Tibial nerve (tissue), 4 donors: Measurements from ENCODE around the gene MAP3K7CL. TPM values are rescaled to one million over a fixed set of nuclear protein-coding genes. Genes with fewer than 3 reads are reported as not detected.

ENCODE experiments used
- DNase-seq, 2 donors: peaks; one replicate each; pipeline ENCODE4 v3.0.0-alpha.2; 2019; ENCODE audit warnings: low spot score in 2 of 2
- H3K27ac ChIP-seq, 4 donors: fragments of 200-600 bp; sonication (generic) in 3 of 4; one replicate each; pipeline ENCODE4 v1.5.1; 2017 to 2019; ENCODE audit warnings: mild to moderate bottlenecking in 1 of 4
- H3K27me3 ChIP-seq, 2 donors: fragments of 200-600 bp; sonication (generic) in 1 of 2; one replicate each; pipeline versions ENCODE4 v1.5.1 to v1.6.0; 2017 to 2019
- H3K36me3 ChIP-seq, 3 donors: fragments of 200-600 bp; sonication (generic); one replicate each; pipeline ENCODE4 v1.5.1; 2018 to 2019
- H3K4me1 ChIP-seq, 4 donors: fragments of 200-600 bp; sonication (generic) in 3 of 4; one replicate each; pipeline ENCODE4 v1.5.1; 2017 to 2019
- H3K4me3 ChIP-seq, 4 donors: fragments of 200-600 bp; sonication (generic) in 3 of 4; one replicate each; pipeline ENCODE4 v1.5.1; 2017 to 2019; ENCODE audit warnings: mild to moderate bottlenecking in 1 of 4, moderate library complexity in 1 of 4
- H3K9me3 ChIP-seq, 4 donors: fragments of 200-600 bp; sonication (generic) in 3 of 4; one replicate each; pipeline ENCODE4 v1.5.1; 2017 to 2019
- CTCF ChIP-seq, 5 experiments: fragments of 200-600 bp in 3 of 5; fragments of 450-650 bp in 2 of 5; sonication (generic) in 3 of 5; IDR thresholded peaks; one replicate each; pipeline ENCODE4 v1.5.1; 2016 to 2019; ENCODE audit warnings: antibody characterized with exemption in 5 of 5, mild to moderate bottlenecking in 3 of 5, moderate library complexity in 2 of 5
- EP300 ChIP-seq, 2 donors: sonication (generic); formaldehyde crosslinking; IDR thresholded peaks; one replicate each; pipeline ENCODE4 v1.6.1; 2017; ENCODE audit warnings: antibody characterized with exemption in 2 of 2, mild to moderate bottlenecking in 1 of 2
- POLR2A ChIP-seq, 2 donors: fragments of 450-650 bp; IDR thresholded peaks; one replicate each; pipeline ENCODE4 v1.6.1; 2017; ENCODE audit warnings: antibody characterized with exemption in 2 of 2, mild to moderate bottlenecking in 2 of 2, moderate library complexity in 2 of 2
- WGBS, 2 donors: methylation state at CpG; one replicate each; pipeline ENCODE4 v1.1.5; 2018; 5-methylcytosine and 5-hydroxymethylcytosine counted together
- total RNA-seq, 4 donors: library from RNA; depleted of rRNA; stranded (reverse); fragments of >200 nt; gene quantifications; one replicate each; pipeline ENCODE4 v1.1.0, GENCODE V29; 2016

Gene MAP3K7CL
- total RNA-seq, 4 donors from 2014 or later, result 2.8 to 9.2 (median 5.4) TPM

GRCh38 chr21:29179503-29179902, 49.1 kb downstream of the MAP3K7CL start:
- no peak for DNase-seq
- Histone ChIP-seq H3K36me3 (no peaks in the 10 kb centered on the region), H3K4me3 (no peak overlapping the region), H3K27ac (no peak overlapping the region), H3K4me1 (peaks cover 0 to 48% (median 16%) of the 10 kb centered on the region in 4 donors), H3K9me3 (no peaks in the 10 kb centered on the region), H3K27me3 (no peaks in the 10 kb centered on the region)
- no peak for TF ChIP-seq EP300 (IDR thresholded peaks at IDR 0.05)
- no peak for TF ChIP-seq CTCF (IDR thresholded peaks at IDR 0.05)
- no peak for TF ChIP-seq POLR2A (IDR thresholded peaks at IDR 0.05)
- whole genome bisulfite sequencing, 2 donors, result 95 to 100% methylated on average over 1 of the region's 1 CpG

DNA sequence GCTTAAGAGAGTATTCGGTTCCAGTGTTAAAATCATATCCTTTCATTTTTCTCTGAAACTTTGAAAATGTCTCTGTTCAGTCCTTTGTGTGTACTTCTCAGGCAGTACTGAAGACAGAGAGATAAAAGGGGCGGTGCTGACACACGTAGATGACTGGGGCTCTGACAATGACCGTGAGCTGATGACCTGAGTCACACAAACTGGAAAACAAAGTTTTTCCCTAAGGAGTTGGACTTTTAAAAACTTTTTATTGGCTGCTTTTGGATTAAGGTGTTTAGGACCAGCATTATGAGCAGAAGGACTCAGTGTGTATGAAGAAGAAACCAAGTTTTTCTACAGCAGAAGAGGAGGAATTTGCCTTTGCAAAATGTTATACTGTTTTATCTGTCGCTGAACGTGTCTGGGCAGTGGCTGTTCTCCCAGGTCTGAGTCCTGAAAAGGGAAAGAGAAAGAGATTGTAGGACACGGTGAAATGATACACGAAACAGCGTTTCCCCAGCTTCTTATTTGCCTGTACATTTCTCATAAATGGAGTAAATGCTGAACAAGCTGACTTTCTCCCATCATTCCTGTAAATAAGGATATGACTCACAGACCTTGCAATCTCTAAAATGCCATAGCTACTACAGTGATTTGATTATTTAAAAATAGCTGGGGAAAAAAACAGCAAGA, 51.5 kb downstream of the MAP3K7CL start:
- H3K36me3 ChIP-seq, result no peaks in the 10 kb centered on the region
- peak overlapping the region; percentile 10 to 31 (median 18) for H3K4me3 ChIP-seq
- H3K9me3 ChIP-seq, result no peaks in the 10 kb centered on the region
- H3K27me3 ChIP-seq, result no peaks in the 10 kb centered on the region
- 21 to 25% methylated on average over 9 of the region's 9 CpGs for WGBS, 2 donors
- DNase-seq, result no peak
- TF ChIP-seq CTCF (IDR thresholded peaks at IDR 0.05), result no peak
- peak in 1 of 2 donors; percentile 10 for TF ChIP-seq POLR2A (IDR thresholded peaks at IDR 0.05)
- TF ChIP-seq EP300 (IDR thresholded peaks at IDR 0.05), result peak in 1 of 2 donors; percentile 72
- peaks cover 0 to 30% (median 6%) of the 10 kb centered on the region in 4 donors for H3K4me1 ChIP-seq
- H3K27ac ChIP-seq, result peak overlapping the region in 3 of 4 donors; percentile 62 to 84 (median 84)

DNA sequence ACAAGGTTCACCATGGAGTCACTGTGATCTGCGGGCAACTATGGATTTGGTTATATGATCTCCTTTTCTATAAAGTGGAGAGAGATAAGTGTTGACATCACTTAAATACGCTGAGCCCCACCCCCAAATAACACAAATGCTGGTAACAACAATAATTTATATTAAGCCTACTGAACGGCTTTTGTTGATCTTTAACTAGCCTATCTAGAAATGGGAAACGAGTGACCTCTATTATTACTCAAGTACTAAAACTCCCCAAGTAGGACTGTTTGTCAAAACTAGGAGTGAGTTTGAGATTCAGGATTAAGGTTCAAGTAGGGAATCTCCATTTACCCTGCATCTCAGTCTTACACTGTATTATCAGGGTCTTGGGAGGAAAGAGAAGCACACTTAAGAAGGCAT, 52.2 kb downstream of the MAP3K7CL start:
- H3K27ac ChIP-seq, result peak overlapping the region in 3 of 4 donors; percentile 62 to 84 (median 84)
- TF ChIP-seq POLR2A (IDR thresholded peaks at IDR 0.05) (no peak), EP300 (IDR thresholded peaks at IDR 0.05) (no peak), CTCF (IDR thresholded peaks at IDR 0.05) (no peak)
- peaks cover 0 to 30% (median 6%) of the 10 kb centered on the region in 4 donors for H3K4me1 ChIP-seq
- WGBS, 2 donors, result 39 to 57% methylated on average over 4 of the region's 4 CpGs
- peak overlapping the region in 1 of 4 donors; percentile 31 for H3K4me3 ChIP-seq
- no peaks in the 10 kb centered on the region for H3K27me3 ChIP-seq
- no peaks in the 10 kb centered on the region for H3K9me3 ChIP-seq
- no peaks in the 10 kb centered on the region for H3K36me3 ChIP-seq
- no peak for DNase-seq

GRCh38 chr21:29184037-29184436, 53.6 kb downstream of the MAP3K7CL start:
- TF ChIP-seq CTCF (IDR thresholded peaks at IDR 0.05) (no peak), EP300 (IDR thresholded peaks at IDR 0.05) (peak in 1 of 2 donors; percentile 53)
- no peak for DNase-seq
- Histone ChIP-seq H3K4me3 (no peak overlapping the region), H3K9me3 (no peaks in the 10 kb centered on the region), H3K27ac (peak overlapping the region in 1 of 4 donors; percentile 6), H3K27me3 (no peaks in the 10 kb centered on the region), H3K4me1 (peaks cover 0 to 30% (median 6%) of the 10 kb centered on the region in 4 donors), H3K36me3 (no peaks in the 10 kb centered on the region)
- WGBS, 2 donors, result 47 to 48% methylated on average over 1 of the region's 1 CpG

GRCh38 chr21:29185172-29185571, 54.7 kb downstream of the MAP3K7CL start:
- H3K4me3 ChIP-seq, result no peak overlapping the region
- H3K27me3 ChIP-seq, result no peaks in the 10 kb centered on the region
- TF ChIP-seq POLR2A (IDR thresholded peaks at IDR 0.05) (no peak), EP300 (IDR thresholded peaks at IDR 0.05) (no peak), CTCF (IDR thresholded peaks at IDR 0.05) (no peak)
- WGBS, 2 donors, result 94 to 100% methylated on average over 1 of the region's 1 CpG
- H3K36me3 ChIP-seq, result no peaks in the 10 kb centered on the region
- peaks cover 0 to 30% (median 6%) of the 10 kb centered on the region in 4 donors for H3K4me1 ChIP-seq
- no peak for DNase-seq
- no peak overlapping the region for H3K27ac ChIP-seq
- no peaks in the 10 kb centered on the region for H3K9me3 ChIP-seq
